HepG2 (cell line): Measurements from ENCODE around the gene TGM2. TPM values are rescaled to one million over a fixed set of nuclear protein-coding genes. Genes with fewer than 3 reads are reported as not detected.
A peak's percentile ranks its signal among the peaks of the same experiment; 100 is the strongest.

Experiments used
- ATF7-NPFF ChIP-seq: sonication (generic); formaldehyde crosslinking; IDR thresholded peaks from 2 replicates; pipeline ENCODE4 v1.8.1; 2023; ENCODE audit warnings: mild to moderate bottlenecking, low read depth, missing genetic modification reagents, moderate library complexity
- CAMTA2 ChIP-seq: sonication (generic); formaldehyde crosslinking; IDR thresholded peaks from 2 replicates; pipeline ENCODE4 v1.4.0; 2020; ENCODE audit warnings: mild to moderate bottlenecking, missing genetic modification reagents, borderline replicate concordance
- HNRNPUL1 ChIP-seq: fragments of 200-400 bp; formaldehyde crosslinking; IDR thresholded peaks from 2 replicates; pipeline ENCODE4 v1.6.1; 2017; ENCODE audit warnings: low read depth, mild to moderate bottlenecking, low read length, moderate library complexity
- NFYB ChIP-seq: sonication (generic); formaldehyde crosslinking; IDR thresholded peaks from 2 replicates; pipeline ENCODE4 v1.4.0; 2020; ENCODE audit warnings: missing genetic modification reagents
- NPAS2 ChIP-seq: sonication (generic); formaldehyde crosslinking; IDR thresholded peaks from 2 replicates; pipeline ENCODE4 v1.8.0; 2022; ENCODE audit warnings: mild to moderate bottlenecking, missing genetic modification reagents, borderline replicate concordance
- STAG1 ChIP-seq: sonication (generic); formaldehyde crosslinking; IDR thresholded peaks from 2 replicates; pipeline ENCODE4 v1.4.0; 2020; ENCODE audit warnings: missing genetic modification reagents
- TAF1 ChIP-seq: sonication (generic); formaldehyde crosslinking; IDR thresholded peaks from 2 replicates; pipeline ENCODE4 v1.4.0; 2020; ENCODE audit warnings: missing genetic modification reagents
- TEAD2 ChIP-seq: sonication (generic); formaldehyde crosslinking; IDR thresholded peaks from 2 replicates; pipeline ENCODE4 v1.9.0; 2021; ENCODE audit warnings: missing genetic modification reagents
- THYN1 ChIP-seq: sonication (generic); formaldehyde crosslinking; IDR thresholded peaks from 2 replicates; pipeline ENCODE4 v1.8.1; 2023; ENCODE audit warnings: low read depth, mild to moderate bottlenecking, moderate library complexity, missing genetic modification reagents, borderline replicate concordance
- YEATS2 ChIP-seq: sonication (generic); formaldehyde crosslinking; IDR thresholded peaks from 2 replicates; pipeline ENCODE4 v1.4.0; 2020; ENCODE audit warnings: missing genetic modification reagents, borderline replicate concordance
- ZNF253 ChIP-seq: sonication (generic); formaldehyde crosslinking; IDR thresholded peaks from 2 replicates; pipeline ENCODE4 v1.8.0; 2022; ENCODE audit warnings: mild to moderate bottlenecking, missing genetic modification reagents, borderline replicate concordance
- ZNF33B ChIP-seq: sonication (generic); formaldehyde crosslinking; IDR thresholded peaks from 2 replicates; pipeline ENCODE4 v1.5.1; 2020; ENCODE audit warnings: mild to moderate bottlenecking, missing genetic modification reagents
- ZNF746 ChIP-seq: sonication (generic); formaldehyde crosslinking; IDR thresholded peaks from 2 replicates; pipeline ENCODE4 v1.8.0; 2022; ENCODE audit warnings: mild to moderate bottlenecking, missing genetic modification reagents
- polyA plus RNA-seq, 8 experiments: library from polyadenylated mRNA; depleted of rRNA in 3 of 8; stranded (reverse) in 7 of 8; unstranded in 1 of 8; fragments of >200 nt; fragmentation: Illumina TruSeq in 4 of 8; extraction: Trizol in 4 of 8; gene quantifications; 2 replicates each; pipeline versions ENCODE4 v1.2.1 to v1.2.3, GENCODE V29; 2011 to 2016; ENCODE audit warnings: low read depth in 4 of 8, missing spikeins in 1 of 8, mixed read lengths in 1 of 8; ENCODE audit not compliant: insufficient read depth in 1 of 8
- total RNA-seq, 5 experiments: library from RNA; depleted of rRNA; stranded (reverse); fragments of >200 nt; fragmentation: Illumina TruSeq; extraction: Trizol; gene quantifications; 2 replicates each; pipeline ENCODE4 v1.2.3, GENCODE V29; 2016; ENCODE audit warnings: low read depth in 1 of 5
- TF ChIP-seq, protein P1 (sequence below): sonication (generic); formaldehyde crosslinking; IDR thresholded peaks from 2 replicates; pipeline ENCODE4 v1.4.0; 2020; ENCODE audit warnings: missing genetic modification reagents
- TF ChIP-seq, protein P2 (sequence below): sonication (generic); formaldehyde crosslinking; IDR thresholded peaks from 2 replicates; pipeline ENCODE4 v1.5.1; 2020; ENCODE audit warnings: mild to moderate bottlenecking, missing genetic modification reagents, moderate library complexity
- TF ChIP-seq, protein P3 (sequence below): sonication (generic); formaldehyde crosslinking; conservative IDR thresholded peaks from 2 replicates; pipeline ENCODE4 v1.5.0; 2020; ENCODE audit warnings: missing genetic modification reagents
- TF ChIP-seq, protein P4 (sequence below): sonication (generic); formaldehyde crosslinking; IDR thresholded peaks from 2 replicates; pipeline ENCODE4 v1.9.0; 2021; ENCODE audit warnings: missing genetic modification reagents, borderline replicate concordance
- TF ChIP-seq, protein P5 (sequence below): fragments of 450-650 bp; IDR thresholded peaks from 2 replicates; pipeline ENCODE4 v1.6.1; 2017; ENCODE audit warnings: mild to moderate bottlenecking

TGM2 gene
- total and polyA plus RNA-seq, 2 of the 13 experiments (the other 11 are each of a cell fraction or from before 2014, with no cell fraction given) = 4.2 to 46.4 TPM

DNA sequence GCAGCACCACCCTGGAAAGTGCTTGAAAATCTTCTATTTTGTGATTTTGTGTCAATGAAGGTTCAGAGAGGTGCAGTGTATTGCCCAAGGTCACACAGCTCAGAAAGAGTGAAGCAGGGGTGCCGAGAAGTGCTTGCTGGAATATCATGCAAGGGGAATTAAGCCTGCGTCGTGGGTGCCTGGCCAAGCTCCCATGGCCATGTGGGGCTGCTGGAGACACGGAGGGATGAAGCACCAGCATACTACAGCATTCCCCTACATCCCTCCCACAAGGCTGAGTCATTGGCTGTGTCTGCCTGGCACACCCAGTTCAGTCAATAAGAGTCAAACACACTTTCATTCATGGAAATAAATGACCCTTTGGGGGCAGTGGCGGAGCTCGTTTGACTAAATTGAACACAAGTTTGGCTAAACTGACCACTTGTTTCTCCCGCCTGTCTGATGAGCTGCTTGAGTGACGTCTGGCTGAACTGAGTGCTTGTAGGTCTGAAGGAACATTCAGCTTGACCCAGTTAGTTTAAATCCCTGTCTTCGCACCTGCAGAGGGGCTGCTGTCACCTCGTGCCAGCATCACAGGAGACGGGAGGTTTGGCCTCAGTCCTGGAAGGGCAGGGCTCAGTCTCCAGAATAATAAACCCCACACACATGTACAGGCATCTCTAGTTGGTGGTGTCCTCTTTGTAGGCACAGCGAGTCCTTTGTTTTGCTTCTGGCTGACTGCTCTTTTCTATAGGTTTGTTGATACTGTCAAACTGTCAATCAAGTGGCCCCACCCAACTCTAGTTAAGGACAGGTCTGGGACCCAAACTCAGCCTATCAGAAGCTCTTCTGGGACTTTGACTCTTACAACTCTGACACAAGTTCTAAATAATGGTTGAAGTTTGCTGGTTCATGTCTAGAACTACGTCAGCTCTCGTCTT is 8.4 kb upstream of the TGM2 start (continued):
- TF ChIP-seq, protein P1, sequence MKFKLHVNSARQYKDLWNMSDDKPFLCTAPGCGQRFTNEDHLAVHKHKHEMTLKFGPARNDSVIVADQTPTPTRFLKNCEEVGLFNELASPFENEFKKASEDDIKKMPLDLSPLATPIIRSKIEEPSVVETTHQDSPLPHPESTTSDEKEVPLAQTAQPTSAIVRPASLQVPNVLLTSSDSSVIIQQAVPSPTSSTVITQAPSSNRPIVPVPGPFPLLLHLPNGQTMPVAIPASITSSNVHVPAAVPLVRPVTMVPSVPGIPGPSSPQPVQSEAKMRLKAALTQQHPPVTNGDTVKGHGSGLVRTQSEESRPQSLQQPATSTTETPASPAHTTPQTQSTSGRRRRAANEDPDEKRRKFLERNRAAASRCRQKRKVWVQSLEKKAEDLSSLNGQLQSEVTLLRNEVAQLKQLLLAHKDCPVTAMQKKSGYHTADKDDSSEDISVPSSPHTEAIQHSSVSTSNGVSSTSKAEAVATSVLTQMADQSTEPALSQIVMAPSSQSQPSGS (CRISPR knock-in tag) = no peak
- no peak for TF ChIP-seq YEATS2 (CRISPR knock-in tag)
- no peak for TF ChIP-seq HNRNPUL1
- TF ChIP-seq NFYB (CRISPR knock-in tag) = peak; percentile 27; the same call in 1 of the 2 replicates
- TF ChIP-seq ZNF746 (CRISPR knock-in tag) = 0 out of 2 replicates have a peak, but pooled peaks have one; percentile 36
- TF ChIP-seq, protein P2, sequence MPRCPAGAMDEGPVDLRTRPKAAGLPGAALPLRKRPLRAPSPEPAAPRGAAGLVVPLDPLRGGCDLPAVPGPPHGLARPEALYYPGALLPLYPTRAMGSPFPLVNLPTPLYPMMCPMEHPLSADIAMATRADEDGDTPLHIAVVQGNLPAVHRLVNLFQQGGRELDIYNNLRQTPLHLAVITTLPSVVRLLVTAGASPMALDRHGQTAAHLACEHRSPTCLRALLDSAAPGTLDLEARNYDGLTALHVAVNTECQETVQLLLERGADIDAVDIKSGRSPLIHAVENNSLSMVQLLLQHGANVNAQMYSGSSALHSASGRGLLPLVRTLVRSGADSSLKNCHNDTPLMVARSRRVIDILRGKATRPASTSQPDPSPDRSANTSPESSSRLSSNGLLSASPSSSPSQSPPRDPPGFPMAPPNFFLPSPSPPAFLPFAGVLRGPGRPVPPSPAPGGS (CRISPR knock-in tag) = no peak
- TF ChIP-seq, protein P3, sequence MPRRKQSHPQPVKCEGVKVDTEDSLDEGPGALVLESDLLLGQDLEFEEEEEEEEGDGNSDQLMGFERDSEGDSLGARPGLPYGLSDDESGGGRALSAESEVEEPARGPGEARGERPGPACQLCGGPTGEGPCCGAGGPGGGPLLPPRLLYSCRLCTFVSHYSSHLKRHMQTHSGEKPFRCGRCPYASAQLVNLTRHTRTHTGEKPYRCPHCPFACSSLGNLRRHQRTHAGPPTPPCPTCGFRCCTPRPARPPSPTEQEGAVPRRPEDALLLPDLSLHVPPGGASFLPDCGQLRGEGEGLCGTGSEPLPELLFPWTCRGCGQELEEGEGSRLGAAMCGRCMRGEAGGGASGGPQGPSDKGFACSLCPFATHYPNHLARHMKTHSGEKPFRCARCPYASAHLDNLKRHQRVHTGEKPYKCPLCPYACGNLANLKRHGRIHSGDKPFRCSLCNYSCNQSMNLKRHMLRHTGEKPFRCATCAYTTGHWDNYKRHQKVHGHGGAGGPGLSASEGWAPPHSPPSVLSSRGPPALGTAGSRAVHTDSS (CRISPR knock-in tag) = no peak
- no peak for TF ChIP-seq ZNF33B
- no peak for TF ChIP-seq TEAD2 (CRISPR knock-in tag)
- TF ChIP-seq ZNF253 (CRISPR knock-in tag) = 0 out of 2 replicates have a peak, but pooled peaks have one; percentile 44
- no peak for TF ChIP-seq THYN1 (CRISPR knock-in tag)
- no peak for TF ChIP-seq CAMTA2 (CRISPR knock-in tag)
- no peak for TF ChIP-seq TAF1 (CRISPR knock-in tag)
- TF ChIP-seq, protein P4, sequence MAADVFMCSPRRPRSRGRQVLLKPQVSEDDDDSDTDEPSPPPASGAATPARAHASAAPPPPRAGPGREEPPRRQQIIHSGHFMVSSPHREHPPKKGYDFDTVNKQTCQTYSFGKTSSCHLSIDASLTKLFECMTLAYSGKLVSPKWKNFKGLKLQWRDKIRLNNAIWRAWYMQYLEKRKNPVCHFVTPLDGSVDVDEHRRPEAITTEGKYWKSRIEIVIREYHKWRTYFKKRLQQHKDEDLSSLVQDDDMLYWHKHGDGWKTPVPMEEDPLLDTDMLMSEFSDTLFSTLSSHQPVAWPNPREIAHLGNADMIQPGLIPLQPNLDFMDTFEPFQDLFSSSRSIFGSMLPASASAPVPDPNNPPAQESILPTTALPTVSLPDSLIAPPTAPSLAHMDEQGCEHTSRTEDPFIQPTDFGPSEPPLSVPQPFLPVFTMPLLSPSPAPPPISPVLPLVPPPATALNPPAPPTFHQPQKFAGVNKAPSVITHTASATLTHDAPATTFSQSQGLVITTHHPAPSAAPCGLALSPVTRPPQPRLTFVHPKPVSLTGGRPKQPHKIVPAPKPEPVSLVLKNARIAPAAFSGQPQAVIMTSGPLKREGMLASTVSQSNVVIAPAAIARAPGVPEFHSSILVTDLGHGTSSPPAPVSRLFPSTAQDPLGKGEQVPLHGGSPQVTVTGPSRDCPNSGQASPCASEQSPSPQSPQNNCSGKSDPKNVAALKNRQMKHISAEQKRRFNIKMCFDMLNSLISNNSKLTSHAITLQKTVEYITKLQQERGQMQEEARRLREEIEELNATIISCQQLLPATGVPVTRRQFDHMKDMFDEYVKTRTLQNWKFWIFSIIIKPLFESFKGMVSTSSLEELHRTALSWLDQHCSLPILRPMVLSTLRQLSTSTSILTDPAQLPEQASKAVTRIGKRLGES (CRISPR knock-in tag) = no peak
- peak; percentile 11; the same call in 1 of the 2 replicates for TF ChIP-seq STAG1 (CRISPR knock-in tag)
- TF ChIP-seq, protein P5, sequence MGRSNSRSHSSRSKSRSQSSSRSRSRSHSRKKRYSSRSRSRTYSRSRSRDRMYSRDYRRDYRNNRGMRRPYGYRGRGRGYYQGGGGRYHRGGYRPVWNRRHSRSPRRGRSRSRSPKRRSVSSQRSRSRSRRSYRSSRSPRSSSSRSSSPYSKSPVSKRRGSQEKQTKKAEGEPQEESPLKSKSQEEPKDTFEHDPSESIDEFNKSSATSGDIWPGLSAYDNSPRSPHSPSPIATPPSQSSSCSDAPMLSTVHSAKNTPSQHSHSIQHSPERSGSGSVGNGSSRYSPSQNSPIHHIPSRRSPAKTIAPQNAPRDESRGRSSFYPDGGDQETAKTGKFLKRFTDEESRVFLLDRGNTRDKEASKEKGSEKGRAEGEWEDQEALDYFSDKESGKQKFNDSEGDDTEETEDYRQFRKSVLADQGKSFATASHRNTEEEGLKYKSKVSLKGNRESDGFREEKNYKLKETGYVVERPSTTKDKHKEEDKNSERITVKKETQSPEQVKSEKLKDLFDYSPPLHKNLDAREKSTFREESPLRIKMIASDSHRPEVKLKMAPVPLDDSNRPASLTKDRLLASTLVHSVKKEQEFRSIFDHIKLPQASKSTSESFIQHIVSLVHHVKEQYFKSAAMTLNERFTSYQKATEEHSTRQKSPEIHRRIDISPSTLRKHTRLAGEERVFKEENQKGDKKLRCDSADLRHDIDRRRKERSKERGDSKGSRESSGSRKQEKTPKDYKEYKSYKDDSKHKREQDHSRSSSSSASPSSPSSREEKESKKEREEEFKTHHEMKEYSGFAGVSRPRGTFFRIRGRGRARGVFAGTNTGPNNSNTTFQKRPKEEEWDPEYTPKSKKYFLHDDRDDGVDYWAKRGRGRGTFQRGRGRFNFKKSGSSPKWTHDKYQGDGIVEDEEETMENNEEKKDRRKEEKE = no peak
- TF ChIP-seq NPAS2 = no peak
- no peak for TF ChIP-seq ATF7-NPFF (CRISPR knock-in tag)
